A549 (cell line): Measurements from ENCODE around the gene UMAD1. TPM values are rescaled to one million over a fixed set of nuclear protein-coding genes. Genes with fewer than 3 reads are reported as not detected.

Source experiments
- ATAC-seq, 2 experiments: fragments of 200-7000 bp in 1 of 2; fragments of >200 bp in 1 of 2; cut with Nextera tagmentation in 1 of 2; cut with Tn5 transposase in 1 of 2; 3 replicates each; pipeline versions ENCODE4 v1.8.0 to v1.9.1; 2018 to 2020; ENCODE audit warnings: mild to moderate bottlenecking in 1 of 2, moderate library complexity in 1 of 2
- CTCF ChIA-PET: fragments of 300-600 bp; sonication (Branson Sonifier 250); formaldehyde crosslinking; extraction: SDS; loops from one replicate; lab custom pipeline; 2021; ENCODE audit warnings: antibody characterized with exemption, inconsistent platforms; lab: Yijun Ruan, JAX
- POLR2A ChIA-PET: fragments of 350-600 bp; formaldehyde crosslinking; extraction: SDS; loops from one replicate; lab custom pipeline; 2021; ENCODE audit warnings: antibody characterized with exemption, inconsistent platforms; lab: Yijun Ruan, JAX
- DNase-seq, 2 experiments: peaks; one replicate each; pipeline versions ENCODE4 v3.0.0 to v3.0.0-alpha.2; 2011 to 2016; ENCODE audit warnings: low read depth in 1 of 2, low spot score in 1 of 2
- FAIRE-seq: peaks from 2 replicates; lab custom pipeline; 2011; peaks lifted over from hg19 to GRCh38; lab: Jason Lieb, UNC
- H3K27ac ChIP-seq, 2 experiments: fragments of >200 bp; sonication (Bioruptor Twin); formaldehyde crosslinking; 3 replicates each; pipeline ENCODE4 v1.5.1; 2016 to 2017
- H3K4me1 ChIP-seq: fragments of >200 bp; sonication (Bioruptor Twin); formaldehyde crosslinking; 3 replicates; pipeline ENCODE4 v1.6.1; 2016
- H3K4me2 ChIP-seq: fragments of >200 bp; sonication (Bioruptor Twin); formaldehyde crosslinking; 3 replicates; pipeline ENCODE4 v1.6.1; 2016
- H3K4me3 ChIP-seq: fragments of >200 bp; sonication (Bioruptor Twin); formaldehyde crosslinking; 3 replicates; pipeline ENCODE4 v1.5.1; 2016
- H3K9me3 ChIP-seq: fragments of >200 bp; sonication (Bioruptor Twin); formaldehyde crosslinking; 3 replicates; pipeline ENCODE4 v1.6.1; 2016
- EHMT2 ChIP-seq: fragments of 200-600 bp; sonication (generic); IDR thresholded peaks from 2 replicates; pipeline ENCODE4 v1.6.1; 2016; ENCODE audit warnings: antibody characterized with exemption, low read depth, mild to moderate bottlenecking, moderate library complexity
- EP300 ChIP-seq, 2 experiments: fragments of >200 bp; sonication (Bioruptor Twin); formaldehyde crosslinking; IDR thresholded peaks; 2 replicates in 1 of 2; 3 replicates in 1 of 2; pipeline ENCODE4 v1.6.1; 2016 to 2017
- FOSB ChIP-seq: fragments of 250-450 bp; sonication (Bioruptor Pico); IDR thresholded peaks from 2 replicates; pipeline ENCODE4 v1.5.0; 2020; ENCODE audit warnings: mild to moderate bottlenecking, moderate library complexity
- GATA3 ChIP-seq: IDR thresholded peaks from 2 replicates; pipeline ENCODE4 v1.6.1; 2012; ENCODE audit warnings: borderline replicate concordance
- HDAC2 ChIP-seq: fragments of 200-600 bp; sonication (generic); IDR thresholded peaks from 2 replicates; pipeline ENCODE4 v1.6.1; 2016
- HOXA7 ChIP-seq: fragments of 250-450 bp; sonication (Bioruptor Pico); IDR thresholded peaks from 2 replicates; pipeline ENCODE4 v1.5.0; 2020; ENCODE audit warnings: mild to moderate bottlenecking, moderate library complexity
- HOXB13 ChIP-seq: fragments of 250-450 bp; sonication (Bioruptor Pico); IDR thresholded peaks from 2 replicates; pipeline ENCODE4 v1.5.0; 2020; ENCODE audit warnings: low read depth, mild to moderate bottlenecking, moderate library complexity
- JUN ChIP-seq, 2 experiments: fragments of >200 bp; sonication (Bioruptor Twin); formaldehyde crosslinking; IDR thresholded peaks; 2 replicates in 1 of 2; 3 replicates in 1 of 2; pipeline ENCODE4 v1.6.1; 2016 to 2017
- KDM1A ChIP-seq: fragments of 200-600 bp; sonication (generic); IDR thresholded peaks from 2 replicates; pipeline ENCODE4 v1.6.1; 2016; ENCODE audit warnings: low read depth, mild to moderate bottlenecking
- MAFK ChIP-seq: fragments of 450-650 bp; IDR thresholded peaks from 2 replicates; pipeline ENCODE4 v1.6.1; 2014; ENCODE audit not compliant: partially characterized antibody
- MAZ ChIP-seq: fragments of 150-350 bp; IDR thresholded peaks from 2 replicates; pipeline ENCODE4 v1.6.1; 2014; ENCODE audit warnings: antibody characterized with exemption, low read depth, low read length, borderline replicate concordance
- MYC ChIP-seq: IDR thresholded peaks from 2 replicates; pipeline ENCODE4 v1.6.1; 2012; ENCODE audit warnings: mild to moderate bottlenecking, inconsistent platforms, low read length, improper control_type of control experiment, borderline replicate concordance
- NFE2L2 ChIP-seq: fragments of 150-350 bp; conservative IDR thresholded peaks from 2 replicates; pipeline ENCODE4 v1.6.1; 2014; ENCODE audit warnings: low read length
- POLR2AphosphoS2 ChIP-seq: conservative IDR thresholded peaks from 2 replicates; pipeline ENCODE4 v1.6.1; 2012; ENCODE audit warnings: low read length, improper control_type of control experiment, inconsistent platforms
- RARB ChIP-seq: fragments of 250-450 bp; sonication (Bioruptor Pico); IDR thresholded peaks from 2 replicates; pipeline ENCODE4 v1.8.0; 2021; ENCODE audit warnings: mild to moderate bottlenecking, moderate library complexity
- RCOR1 ChIP-seq: fragments of 150-350 bp; IDR thresholded peaks from 2 replicates; pipeline ENCODE4 v1.6.1; 2014; ENCODE audit warnings: antibody characterized with exemption, low read length, low read depth
- RNF2 ChIP-seq: fragments of 200-600 bp; sonication (generic); IDR thresholded peaks from 2 replicates; pipeline ENCODE4 v1.6.1; 2016; ENCODE audit warnings: low read depth, mild to moderate bottlenecking, antibody characterized with exemption, moderate library complexity, borderline replicate concordance
- SMC3 ChIP-seq: fragments of >200 bp; sonication (Bioruptor Twin); formaldehyde crosslinking; IDR thresholded peaks from 3 replicates; pipeline ENCODE4 v1.6.1; 2018; ENCODE audit warnings: inconsistent platforms
- SREBF2 ChIP-seq: fragments of 450-650 bp; IDR thresholded peaks from 2 replicates; pipeline ENCODE4 v1.6.1; 2014; ENCODE audit warnings: mild to moderate bottlenecking, moderate library complexity
- TFCP2L1 ChIP-seq: fragments of 250-450 bp; sonication (Bioruptor Pico); IDR thresholded peaks from 2 replicates; pipeline ENCODE4 v1.5.0; 2021; ENCODE audit warnings: mild to moderate bottlenecking
- TP53 ChIP-seq: fragments of 250-450 bp; sonication (Bioruptor Pico); IDR thresholded peaks from 2 replicates; pipeline ENCODE4 v1.5.0; 2021; ENCODE audit warnings: mild to moderate bottlenecking, moderate library complexity
- ZC3H11A ChIP-seq: fragments of 450-650 bp; IDR thresholded peaks from 2 replicates; pipeline ENCODE4 v1.6.1; 2014; ENCODE audit warnings: antibody characterized with exemption, mild to moderate bottlenecking
- ZSCAN20 ChIP-seq: fragments of 250-450 bp; sonication (Bioruptor Pico); IDR thresholded peaks from 2 replicates; pipeline ENCODE4 v1.8.0; 2022; ENCODE audit warnings: mild to moderate bottlenecking, moderate library complexity
- WGBS: methylation state at CpG from one replicate; pipeline ENCODE4 v1.1.6; 2017; ENCODE audit errors: missing lambda C conversion rate; 5-methylcytosine and 5-hydroxymethylcytosine counted together
- polyA plus RNA-seq, 4 experiments: library from polyadenylated mRNA; depleted of rRNA in 3 of 4; stranded (reverse); fragments of >200 nt; fragmentation: RNase III in 1 of 4; extraction: RNeasy Plus Mini Kit Qiagen cat#74134 plus additional on column Dnase treatment in 1 of 4; gene quantifications; 2 replicates in 3 of 4; 3 replicates in 1 of 4; pipeline ENCODE4 v1.2.3, GENCODE V29; 2011 to 2017
- TF ChIP-seq, protein P1 (sequence below): fragments of 250-450 bp; sonication (Bioruptor Pico); IDR thresholded peaks from 2 replicates; pipeline ENCODE4 v1.5.0; 2020; ENCODE audit warnings: low read depth, mild to moderate bottlenecking, moderate library complexity
- TF ChIP-seq, protein P2 (sequence below): fragments of 250-450 bp; sonication (Bioruptor Pico); IDR thresholded peaks from 2 replicates; pipeline ENCODE4 v1.5.0; 2021; ENCODE audit warnings: mild to moderate bottlenecking, moderate library complexity, borderline replicate concordance
- TF ChIP-seq, protein P3 (sequence below): IDR thresholded peaks from 2 replicates; pipeline ENCODE4 v1.6.1; 2012; ENCODE audit warnings: low read depth, borderline replicate concordance

The UMAD1 gene
- polyA plus RNA-seq, 2 of the 4 experiments (the other 2 are of a cell fraction): 21.4 to 46.4 TPM

DNA sequence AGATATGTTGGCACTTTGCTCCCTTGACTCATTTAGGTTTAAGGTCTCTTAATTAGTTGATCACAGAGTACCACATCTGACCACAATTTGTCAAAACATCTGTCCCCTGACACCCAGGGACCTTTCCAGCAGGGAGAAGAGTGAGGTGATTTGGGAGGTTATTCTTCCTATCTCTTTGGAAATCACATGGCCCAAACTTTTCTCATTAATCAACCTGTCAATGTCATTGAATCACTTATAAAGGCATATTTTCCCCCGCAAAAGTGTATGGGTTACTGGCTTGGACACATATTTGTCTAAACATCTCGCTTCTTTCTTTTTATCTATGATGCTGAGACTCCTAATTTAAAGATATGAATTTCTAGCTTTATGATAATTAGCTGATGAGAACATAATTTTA lies 170.3 kb downstream of the UMAD1 start:
- H3K4me1 ChIP-seq: peaks cover 22% of the 10 kb centered on the region
- no peak overlapping the region for H3K4me3 ChIP-seq
- H3K27ac ChIP-seq: no peak overlapping the region
- ATAC-seq (no peak), FAIRE-seq (no peak), DNase-seq (no peak)
- whole genome bisulfite sequencing: 82% methylated on average over 2 of the region's 2 CpGs
- H3K4me2 ChIP-seq: no peak overlapping the region
- no peaks in the 10 kb centered on the region for H3K9me3 ChIP-seq
- POLR2A ChIA-PET: no interaction called here
- CTCF ChIA-PET: no interaction called here
- TF ChIP-seq HOXB13 (CRISPR knock-in tag) (no peak), POLR2AphosphoS2 (no peak), SMC3 (no peak)
- TF ChIP-seq, protein P1, sequence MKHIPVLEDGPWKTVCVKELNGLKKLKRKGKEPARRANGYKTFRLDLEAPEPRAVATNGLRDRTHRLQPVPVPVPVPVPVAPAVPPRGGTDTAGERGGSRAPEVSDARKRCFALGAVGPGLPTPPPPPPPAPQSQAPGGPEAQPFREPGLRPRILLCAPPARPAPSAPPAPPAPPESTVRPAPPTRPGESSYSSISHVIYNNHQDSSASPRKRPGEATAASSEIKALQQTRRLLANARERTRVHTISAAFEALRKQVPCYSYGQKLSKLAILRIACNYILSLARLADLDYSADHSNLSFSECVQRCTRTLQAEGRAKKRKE (CRISPR knock-in tag): no peak

DNA sequence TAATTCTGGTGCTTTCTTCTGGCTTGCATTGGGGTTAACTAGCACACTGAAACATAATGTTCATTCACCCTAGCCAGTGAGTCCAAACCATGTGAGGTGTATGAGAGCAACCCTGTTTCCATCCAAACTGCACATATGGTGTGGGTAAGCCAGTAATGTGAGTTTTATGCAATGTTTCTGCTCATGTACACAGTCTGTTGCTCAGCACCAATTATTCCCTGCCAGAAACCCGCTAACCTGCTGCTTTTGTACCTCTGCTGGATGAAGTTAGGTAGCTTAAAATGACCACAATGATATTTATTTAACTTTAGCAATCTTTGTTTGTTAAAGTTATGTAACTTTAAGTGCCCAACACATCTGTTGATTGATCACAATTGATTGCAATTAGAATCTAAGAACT lies 171.6 kb downstream of the UMAD1 start:
- Histone ChIP-seq H3K4me1 (peaks cover 22% of the 10 kb centered on the region), H3K9me3 (no peaks in the 10 kb centered on the region), H3K4me3 (no peak overlapping the region), H3K27ac (no peak overlapping the region), H3K4me2 (no peak overlapping the region)
- TF ChIP-seq RCOR1: no peak
- TF ChIP-seq RNF2: no peak
- TF ChIP-seq RARB (CRISPR knock-in tag): no peak
- no peak for TF ChIP-seq MAZ
- no peak for TF ChIP-seq NFE2L2
- 89% methylated on average over 1 of the region's 1 CpG for WGBS
- FAIRE-seq: no peak
- ChIA-PET CTCF (no interaction called here), POLR2A (no interaction called here)
- no peak for DNase-seq
- ATAC-seq: no peak

DNA sequence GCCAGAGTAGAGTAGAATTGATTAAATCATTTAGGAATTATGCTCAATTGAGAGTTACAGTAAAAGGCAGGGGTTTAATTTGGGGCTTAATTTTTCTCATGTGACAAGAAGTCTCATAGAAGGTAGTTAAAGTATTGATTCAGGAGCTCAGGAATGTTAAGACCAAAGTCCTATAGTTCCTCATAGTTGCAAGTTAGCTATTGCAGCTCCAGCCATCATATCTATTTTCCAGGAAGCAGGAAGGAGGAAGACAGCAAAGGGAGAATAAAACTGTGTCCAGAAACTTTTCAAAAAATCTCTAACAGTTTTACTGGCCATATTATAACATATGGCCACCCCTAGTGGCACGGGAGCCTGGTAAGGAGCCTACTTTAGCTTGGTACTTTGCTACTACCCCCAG lies 174.8 kb downstream of the UMAD1 start:
- WGBS: 75% methylated on average over 1 of the region's 1 CpG

More for the DNA sequence above, 174.8 kb downstream of the UMAD1 start:
- H3K4me3 ChIP-seq: no peak overlapping the region
- POLR2A ChIA-PET: no interaction called here
- FAIRE-seq (no peak), ATAC-seq (no peak), DNase-seq (no peak)
- peaks cover 6% of the 10 kb centered on the region; the same call in 1 of the 3 replicates for H3K4me1 ChIP-seq
- no peak overlapping the region for H3K4me2 ChIP-seq
- no peak for TF ChIP-seq ZSCAN20
- TF ChIP-seq SREBF2: no peak
- TF ChIP-seq KDM1A: no peak
- TF ChIP-seq RARB (CRISPR knock-in tag): no peak
- TF ChIP-seq EHMT2: no peak
- no peak for TF ChIP-seq MYC
- TF ChIP-seq MAFK: no peak
- no peak for TF ChIP-seq HDAC2
- TF ChIP-seq RCOR1: no peak
- no peak for TF ChIP-seq FOSB (CRISPR knock-in tag)
- TF ChIP-seq RNF2: no peak
- no peak for TF ChIP-seq ZC3H11A
- TF ChIP-seq, protein P2, sequence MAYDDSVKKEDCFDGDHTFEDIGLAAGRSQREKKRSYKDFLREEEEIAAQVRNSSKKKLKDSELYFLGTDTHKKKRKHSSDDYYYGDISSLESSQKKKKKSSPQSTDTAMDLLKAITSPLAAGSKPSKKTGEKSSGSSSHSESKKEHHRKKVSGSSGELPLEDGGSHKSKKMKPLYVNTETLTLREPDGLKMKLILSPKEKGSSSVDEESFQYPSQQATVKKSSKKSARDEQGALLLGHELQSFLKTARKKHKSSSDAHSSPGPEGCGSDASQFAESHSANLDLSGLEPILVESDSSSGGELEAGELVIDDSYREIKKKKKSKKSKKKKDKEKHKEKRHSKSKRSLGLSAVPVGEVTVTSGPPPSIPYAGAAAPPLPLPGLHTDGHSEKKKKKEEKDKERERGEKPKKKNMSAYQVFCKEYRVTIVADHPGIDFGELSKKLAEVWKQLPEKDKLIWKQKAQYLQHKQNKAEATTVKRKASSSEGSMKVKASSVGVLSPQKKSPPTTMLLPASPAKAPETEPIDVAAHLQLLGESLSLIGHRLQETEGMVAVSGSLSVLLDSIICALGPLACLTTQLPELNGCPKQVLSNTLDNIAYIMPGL (CRISPR knock-in tag): no peak
- no peak for TF ChIP-seq GATA3
- TF ChIP-seq JUN (IDR thresholded peaks at IDR 0.05): no peak
- TF ChIP-seq EP300 (IDR thresholded peaks at IDR 0.05): no peak
- TF ChIP-seq, protein P3, sequence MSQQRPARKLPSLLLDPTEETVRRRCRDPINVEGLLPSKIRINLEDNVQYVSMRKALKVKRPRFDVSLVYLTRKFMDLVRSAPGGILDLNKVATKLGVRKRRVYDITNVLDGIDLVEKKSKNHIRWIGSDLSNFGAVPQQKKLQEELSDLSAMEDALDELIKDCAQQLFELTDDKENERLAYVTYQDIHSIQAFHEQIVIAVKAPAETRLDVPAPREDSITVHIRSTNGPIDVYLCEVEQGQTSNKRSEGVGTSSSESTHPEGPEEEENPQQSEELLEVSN: no peak
- no peak for TF ChIP-seq HOXA7
- TF ChIP-seq TFCP2L1 (CRISPR knock-in tag): no peak
- no peak for TF ChIP-seq TP53
- no peaks in the 10 kb centered on the region for H3K9me3 ChIP-seq
- CTCF ChIA-PET: interaction anchor here (2.1 kb wide), 1 partner anchor 55 kb away, joined by 6 read pairs; no protein-coding TSS in a partner anchor
- H3K27ac ChIP-seq: no peak overlapping the region
